Smooth muscle cell (in vitro differentiated cells): ENCODE results near the gene GLRX. TPM values are rescaled to one million over a fixed set of nuclear protein-coding genes. Genes with fewer than 3 reads are reported as not detected.

Experiments used
- DNase-seq: peaks from one replicate; lab custom pipeline; 2025; ENCODE audit not compliant: unreplicated experiment; lab: John Stamatoyannopoulos, UW
- H2AFZ ChIP-seq: fragments of 200-600 bp; sonication (generic); 2 replicates; pipeline ENCODE4 v1.6.0; 2016; ENCODE audit warnings: antibody characterized with exemption, low read depth, mild to moderate bottlenecking
- H3F3A ChIP-seq: fragments of 200-600 bp; sonication (generic); 2 replicates; pipeline ENCODE4 v1.6.0; 2017; ENCODE audit warnings: antibody characterized with exemption, low read depth
- H3K27ac ChIP-seq: fragments of 200-600 bp; sonication (generic); 2 replicates; pipeline ENCODE4 v1.5.1; 2016; ENCODE audit warnings: low read depth, mild to moderate bottlenecking
- H3K27me3 ChIP-seq: fragments of 200-600 bp; sonication (generic); 2 replicates; pipeline ENCODE4 v1.6.1; 2016; ENCODE audit warnings: low read depth, mild to moderate bottlenecking
- H3K36me3 ChIP-seq: fragments of 200-600 bp; sonication (generic); 2 replicates; pipeline ENCODE4 v1.5.1; 2016; ENCODE audit warnings: low read depth
- H3K4me1 ChIP-seq: fragments of 200-600 bp; sonication (generic); 2 replicates; pipeline ENCODE4 v1.5.1; 2016; ENCODE audit warnings: low read depth
- H3K4me2 ChIP-seq: fragments of 200-600 bp; sonication (generic); 2 replicates; pipeline ENCODE4 v1.6.0; 2016; ENCODE audit warnings: mild to moderate bottlenecking
- H3K4me3 ChIP-seq: fragments of 200-600 bp; sonication (generic); 2 replicates; pipeline ENCODE4 v1.5.1; 2016; ENCODE audit warnings: mild to moderate bottlenecking
- H3K79me2 ChIP-seq: fragments of 200-600 bp; sonication (generic); 2 replicates; pipeline ENCODE4 v1.6.0; 2016; ENCODE audit warnings: low read depth, mild to moderate bottlenecking
- H3K9ac ChIP-seq: fragments of 200-600 bp; sonication (generic); 2 replicates; pipeline ENCODE4 v1.6.0; 2016; ENCODE audit warnings: low read depth
- H3K9me3 ChIP-seq: fragments of 200-600 bp; sonication (generic); replicated peaks from 2 replicates; pipeline ENCODE4 v1.5.1; 2016; ENCODE audit warnings: low read depth
- H4K20me1 ChIP-seq: fragments of 200-600 bp; sonication (generic); 2 replicates; pipeline ENCODE4 v1.6.0; 2016; ENCODE audit warnings: low read depth
- CTCF ChIP-seq: fragments of 200-600 bp; sonication (generic); IDR thresholded peaks from 2 replicates; pipeline ENCODE4 v1.5.1; 2017; ENCODE audit warnings: borderline replicate concordance, mild to moderate bottlenecking, antibody characterized with exemption; ENCODE audit not compliant: insufficient read depth, poor library complexity, severe bottlenecking
- WGBS: methylation state at CpG from one replicate; pipeline ENCODE4 v1.1.7; 2016; ENCODE audit warnings: low lambda C conversion rate; 5-methylcytosine and 5-hydroxymethylcytosine counted together
- polyA plus RNA-seq: library from polyadenylated mRNA; unstranded; fragments of >200 nt; fragmentation: Nextera tagmentation; extraction: Ambion mirVana; gene quantifications from 2 replicates; pipeline ENCODE4 v1.2.1, GENCODE V29; 2016
- total RNA-seq: library from RNA; depleted of rRNA; stranded (reverse); fragments of >200 nt; gene quantifications from 2 replicates; pipeline ENCODE4 v1.2.3, GENCODE V29; 2014

GLRX gene
- total and polyA plus RNA-seq, 2 experiments from 2014 or later, result 50.8 to 95.7 TPM

GRCh38 chr5:95791751-95792150 lies 30.8 kb downstream of the GLRX start:
- Histone ChIP-seq H3K9me3 (no peaks in the 10 kb centered on the region), H3K27me3 (no peaks in the 10 kb centered on the region), H3K4me1 (no peaks in the 10 kb centered on the region), H3K4me2 (no peak overlapping the region), H3K79me2 (no peaks in the 10 kb centered on the region), H2AFZ (no peak overlapping the region), H3K9ac (peak overlapping the region; percentile 70), H3K4me3 (no peak overlapping the region), H3K36me3 (no peaks in the 10 kb centered on the region), H3K27ac (peak overlapping the region; percentile 91), H4K20me1 (no peaks in the 10 kb centered on the region), H3F3A (peaks cover 5% of the 10 kb centered on the region)
- no peak for TF ChIP-seq CTCF
- 23% methylated on average over 6 of the region's 6 CpGs for WGBS
- no peak for DNase-seq

GRCh38 chr5:95788493-95788892 lies 34.0 kb downstream of the GLRX start:
- no peaks in the 10 kb centered on the region for H3K9me3 ChIP-seq
- H3F3A ChIP-seq, result no peaks in the 10 kb centered on the region
- peaks cover 9% of the 10 kb centered on the region for H3K36me3 ChIP-seq
- no peak overlapping the region for H3K4me2 ChIP-seq
- peaks cover 5% of the 10 kb centered on the region for H3K79me2 ChIP-seq
- no peak overlapping the region for H3K27ac ChIP-seq
- no peaks in the 10 kb centered on the region for H4K20me1 ChIP-seq
- H3K27me3 ChIP-seq, result no peaks in the 10 kb centered on the region
- no peak for DNase-seq
- TF ChIP-seq CTCF, result no peak
- WGBS, result 83% methylated on average over 8 of the region's 8 CpGs
- no peak overlapping the region for H2AFZ ChIP-seq
- H3K4me1 ChIP-seq, result no peaks in the 10 kb centered on the region
- H3K9ac ChIP-seq, result no peak overlapping the region
- H3K4me3 ChIP-seq, result no peak overlapping the region

GRCh38 chr5:95786821-95787418 lies 35.6 kb downstream of the GLRX start:
- Histone ChIP-seq H3K9ac (no peak overlapping the region), H3F3A (no peaks in the 10 kb centered on the region), H2AFZ (no peak overlapping the region), H3K27me3 (no peaks in the 10 kb centered on the region), H3K4me1 (no peaks in the 10 kb centered on the region), H4K20me1 (no peaks in the 10 kb centered on the region), H3K4me2 (no peak overlapping the region), H3K79me2 (peaks cover 5% of the 10 kb centered on the region), H3K27ac (peak overlapping the region; percentile 30), H3K36me3 (peaks cover 9% of the 10 kb centered on the region), H3K9me3 (no peaks in the 10 kb centered on the region), H3K4me3 (no peak overlapping the region)
- TF ChIP-seq CTCF, result no peak
- DNase-seq, result no peak
- 77% methylated on average over 3 of the region's 3 CpGs for WGBS
